ENCODE measurements around the gene ADAM8.

GRCh38 chr10:133324857-133325260, 48.2 kb upstream of the ADAM8 start:
- TF ChIP-seq CTCF (IDR thresholded peaks at IDR 0.05): no peak
- no peak for TF ChIP-seq POLR2A (IDR thresholded peaks at IDR 0.05)
- TF ChIP-seq EP300 (IDR thresholded peaks at IDR 0.05): no peak
- no peak for TF ChIP-seq POLR2AphosphoS5 (IDR thresholded peaks at IDR 0.05)
